Measurements from ENCODE around the gene ZCCHC14.
"Not testable (repeated sequence)": the region's sequence is repeated elsewhere in the genome, so short reads cannot be mapped to it uniquely, and the experiment has no call there.

Gene ZCCHC14

DNA sequence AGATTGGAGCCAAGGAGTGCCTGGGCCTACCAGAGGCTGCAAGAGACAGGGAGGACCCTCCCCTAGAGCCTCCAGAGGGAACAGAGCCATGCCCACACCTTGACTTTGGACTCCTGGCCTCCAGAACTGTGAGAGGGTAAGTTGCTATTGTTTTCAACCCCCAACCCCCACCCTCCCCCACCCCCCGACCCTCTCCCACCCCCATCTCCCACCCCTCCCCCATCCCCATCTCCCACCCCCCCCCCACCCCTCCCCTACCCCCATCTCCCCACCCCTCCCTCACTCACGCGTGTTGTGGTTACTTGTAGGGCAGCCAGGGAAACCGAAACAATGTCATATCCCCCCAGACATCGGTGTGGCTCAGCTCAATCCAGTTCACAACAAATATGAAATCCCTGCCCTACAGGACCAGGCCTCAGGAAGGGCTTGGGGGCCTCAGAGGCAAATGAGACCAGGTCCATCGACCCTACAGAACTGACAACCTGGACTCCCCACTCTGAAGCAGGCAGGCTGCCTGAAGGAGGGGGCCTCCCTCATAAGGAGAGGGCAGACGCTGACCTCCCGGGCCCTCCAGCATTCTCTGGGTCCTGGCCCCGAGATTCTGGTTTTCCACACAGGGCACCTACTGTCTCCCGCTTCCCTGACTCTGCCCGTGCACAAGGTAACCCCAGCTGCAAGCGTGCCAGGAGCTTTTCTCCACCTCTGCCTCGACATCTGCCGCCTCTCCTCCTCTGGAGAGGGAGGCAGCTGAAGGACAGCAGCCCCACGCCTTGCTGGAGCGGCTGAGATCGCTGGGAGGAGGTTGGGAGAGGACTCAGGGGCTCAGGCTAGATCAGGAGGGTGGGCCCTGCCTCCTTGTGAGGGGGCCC is 3.0 kb upstream of the ZCCHC14 start:
- DNase-seq: no peak

DNA sequence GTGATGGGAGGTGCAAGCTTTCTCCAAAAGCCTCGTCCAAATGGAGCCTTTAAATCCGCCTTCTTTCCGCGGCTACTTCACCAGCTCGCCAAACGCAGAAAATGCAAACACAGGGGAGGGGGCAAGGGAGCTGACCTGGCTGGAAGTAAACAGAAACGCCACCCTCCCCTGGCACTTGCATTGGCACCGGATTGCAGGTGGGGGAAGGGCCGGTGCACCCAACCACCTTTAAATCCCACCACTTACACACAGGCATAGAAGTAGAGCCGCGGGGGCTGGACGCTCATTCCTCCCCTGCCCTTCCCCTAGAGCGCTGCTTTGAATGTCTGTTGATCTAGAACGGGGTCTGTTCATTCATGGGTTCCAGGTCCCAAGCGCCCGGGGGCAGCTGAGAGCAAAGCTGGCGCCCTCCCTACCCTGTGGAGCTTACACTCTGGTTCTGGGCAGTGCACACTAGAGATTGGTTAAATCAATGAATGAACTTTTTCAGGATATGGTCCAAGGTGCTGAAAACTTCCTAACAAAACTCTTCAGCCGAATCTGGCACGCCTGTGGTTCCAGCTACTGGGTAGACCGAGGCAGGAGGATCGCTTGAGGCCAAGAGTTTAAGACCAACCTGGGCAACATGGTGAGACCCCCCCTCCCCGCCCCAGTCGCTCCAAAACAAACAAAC is 920 bp upstream of the ZCCHC14 start:
- DNase-seq: no peak

DNA sequence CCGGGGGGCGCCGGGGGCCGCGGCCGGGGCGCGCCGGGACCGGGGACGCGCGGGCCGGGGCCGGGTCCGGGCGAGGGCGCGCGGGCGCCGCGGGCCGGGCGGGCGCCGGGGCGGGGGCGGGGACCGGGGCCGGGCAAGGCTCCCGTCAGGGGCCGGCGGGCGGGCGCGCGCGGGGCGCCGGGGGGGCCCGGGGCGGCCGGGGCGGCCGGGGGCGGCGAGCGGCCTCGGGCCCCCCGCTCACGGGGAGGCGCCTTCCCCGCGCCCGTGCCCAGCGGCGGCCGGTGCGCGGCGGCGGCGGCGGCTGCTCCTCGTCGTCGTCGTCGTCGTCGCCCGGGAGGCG is 563 bp downstream of the ZCCHC14 start:
- DNase-seq: no peak

- DNase-seq: no peak
Observed at GRCh38 chr16:87491522-87492290, 1.1 kb downstream of the ZCCHC14 start.

DNA sequence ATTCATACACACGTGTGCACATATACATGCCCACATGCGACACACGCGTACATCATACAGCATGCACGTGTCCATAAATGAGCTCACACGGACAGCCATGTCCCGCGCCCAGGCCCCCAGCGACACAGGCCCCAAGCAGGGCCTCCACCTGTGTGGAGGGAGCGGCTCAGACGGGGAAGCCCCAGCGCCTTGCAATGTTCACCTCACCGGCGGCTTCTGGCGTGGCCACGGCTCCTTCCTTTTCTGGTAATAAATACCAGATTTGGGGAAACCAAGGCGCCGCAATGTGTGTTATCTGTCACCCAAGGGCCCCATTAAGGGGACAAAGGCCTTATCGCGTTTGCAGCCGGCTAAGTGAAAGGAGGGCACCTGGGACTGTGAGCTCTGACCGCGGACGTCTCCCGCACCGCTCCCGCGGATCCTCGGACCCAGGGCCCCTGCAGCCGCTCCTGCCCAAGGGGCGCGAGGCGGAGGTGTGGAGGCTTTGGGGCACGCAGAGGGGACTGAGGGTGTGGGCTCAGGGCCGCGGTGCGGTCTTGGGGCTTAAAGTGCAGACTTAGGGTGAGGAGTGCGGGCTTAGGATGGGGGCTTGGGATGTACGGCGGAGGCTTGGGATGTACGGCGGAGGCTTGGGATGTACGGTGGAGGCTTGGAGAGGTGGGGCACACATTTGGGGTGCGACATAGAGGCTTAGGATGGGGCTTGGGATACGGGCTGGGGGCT is 1.9 kb downstream of the ZCCHC14 start:
- DNase-seq: peak; percentile 56

GRCh38 chr16:87490096-87490798 is 2.6 kb downstream of the ZCCHC14 start:
- DNase-seq: peak; percentile 53

- DNase-seq: no peak
Observed at GRCh38 chr16:87489434-87490045, 3.3 kb downstream of the ZCCHC14 start.

GRCh38 chr16:87488960-87489359 is 3.9 kb downstream of the ZCCHC14 start:
- DNase-seq: not testable (repeated sequence)

DNA sequence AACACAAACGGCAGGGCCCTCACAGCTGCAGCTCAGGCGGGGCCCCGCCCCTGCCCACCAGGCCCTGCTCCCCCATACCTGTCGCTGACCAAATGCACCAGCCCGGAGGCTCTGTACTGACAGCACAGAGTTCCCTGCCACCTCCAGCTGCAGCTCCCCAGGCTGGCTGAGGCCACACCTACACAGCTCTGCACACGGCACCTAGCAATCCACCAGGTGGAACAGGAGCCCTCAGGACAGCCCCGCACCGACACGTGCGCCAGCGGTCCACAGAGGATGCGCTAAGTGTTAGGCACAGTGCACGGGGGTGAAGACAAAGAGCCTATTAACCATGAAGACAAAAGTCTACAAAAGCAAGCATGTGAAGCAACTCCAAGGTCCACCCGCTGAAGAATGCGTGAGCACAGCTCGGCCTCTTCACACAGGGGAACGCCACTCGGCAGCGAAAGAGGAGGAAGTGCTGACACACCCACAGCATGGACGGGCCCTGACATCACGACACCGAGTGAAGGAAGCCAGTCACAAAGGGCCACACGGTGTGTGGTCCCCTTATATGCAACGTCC is 5.4 kb downstream of the ZCCHC14 start:
- no peak for DNase-seq

- no peak for DNase-seq
Observed at GRCh38 chr16:87486713-87487247, 6.0 kb downstream of the ZCCHC14 start.

DNA sequence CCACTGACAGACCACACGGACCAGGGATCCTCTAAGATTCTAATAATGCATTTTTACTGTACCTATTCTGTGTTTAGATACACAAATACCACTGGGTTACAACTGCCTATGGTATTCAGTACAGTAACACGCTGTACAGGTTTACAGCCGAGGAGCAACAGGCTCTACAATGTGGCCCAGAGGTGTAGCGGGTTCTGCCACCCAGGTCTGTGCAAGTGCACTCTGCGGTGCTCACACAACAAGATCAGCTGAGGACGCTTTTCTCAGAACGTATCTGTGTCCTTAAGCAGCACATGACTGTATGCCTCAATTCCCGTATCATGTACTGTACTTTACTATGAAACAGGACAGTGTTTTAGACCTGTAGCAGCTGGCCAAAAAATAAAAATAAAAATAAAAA is 6.5 kb downstream of the ZCCHC14 start:
- no peak for DNase-seq

DNA sequence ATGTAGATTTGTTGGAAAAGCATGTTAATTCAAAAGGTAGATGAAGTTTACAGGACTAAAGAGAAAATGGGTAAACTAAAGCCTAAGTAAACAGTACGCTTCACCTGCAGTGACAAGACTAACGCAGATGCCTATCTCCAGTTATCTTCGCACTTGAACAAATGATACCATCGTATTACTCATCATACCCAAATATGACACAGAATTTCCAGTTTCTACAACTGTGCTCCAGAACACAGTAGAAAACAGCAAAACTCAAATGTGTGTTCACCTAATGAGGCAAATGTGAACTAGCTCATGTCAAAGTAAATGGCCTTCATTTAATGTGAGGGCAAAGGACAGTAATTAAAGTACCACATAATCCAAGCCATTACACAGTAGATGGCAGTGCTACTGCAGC is 7.0 kb downstream of the ZCCHC14 start:
- peak; percentile 40 for DNase-seq

DNA sequence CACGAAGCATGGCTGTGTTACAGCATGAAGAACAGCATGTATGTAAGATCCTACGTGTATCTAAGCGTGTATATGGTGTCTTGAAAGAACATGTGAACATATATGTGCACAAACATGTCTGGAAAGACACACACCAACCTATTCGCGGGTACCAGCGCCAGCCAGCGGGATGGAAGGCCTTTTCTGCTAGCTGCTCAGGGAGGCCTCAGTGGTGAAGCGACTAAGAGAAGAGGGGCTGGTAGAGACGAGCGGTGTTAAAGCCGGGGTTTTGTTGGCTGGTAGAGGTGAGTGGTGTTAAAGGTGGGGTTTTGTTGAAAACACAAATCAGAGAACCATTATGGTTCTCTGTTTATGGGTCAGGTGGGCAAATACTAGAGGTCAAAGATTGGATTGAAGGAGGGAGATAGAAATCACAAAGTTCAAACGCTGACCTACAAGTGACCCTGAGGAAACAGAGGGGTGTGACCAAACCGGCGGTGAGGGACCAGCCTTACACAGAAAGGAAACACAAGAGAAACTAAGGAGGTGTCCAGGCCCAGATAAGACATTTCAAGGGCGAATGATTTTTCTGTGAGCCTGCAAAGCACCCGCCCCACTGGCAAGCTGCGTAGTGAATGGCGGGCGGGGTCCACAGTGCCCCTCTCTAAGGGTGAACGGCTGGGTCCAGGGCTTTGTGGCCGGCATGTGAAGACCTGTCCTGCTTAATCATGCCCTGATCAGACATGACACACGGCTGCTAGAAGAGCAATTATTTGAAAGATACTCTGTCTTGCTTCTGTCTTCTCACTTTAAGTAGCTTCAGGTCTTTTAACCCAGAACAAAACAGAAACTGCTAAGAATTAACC is 8.1 kb downstream of the ZCCHC14 start:
- no peak for DNase-seq

DNA sequence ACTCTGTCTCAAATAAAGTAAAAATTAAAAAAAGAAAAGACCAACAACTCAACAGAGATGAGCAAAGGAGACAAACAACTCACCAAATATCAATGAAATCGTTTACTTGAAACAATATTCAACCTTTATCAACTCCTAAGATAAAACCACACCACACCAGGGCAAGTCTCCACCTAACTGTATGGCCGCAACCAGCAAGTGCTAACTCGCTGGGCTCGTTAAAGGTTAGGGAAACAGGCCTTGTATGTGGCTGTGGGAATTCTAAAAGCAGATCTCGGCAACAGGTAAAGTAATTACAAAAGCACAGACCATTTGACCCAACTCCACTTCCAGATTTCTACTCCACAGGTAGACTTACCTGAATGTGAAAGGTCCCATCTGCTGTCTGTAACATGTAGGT is 9.3 kb downstream of the ZCCHC14 start:
- no peak for DNase-seq

DNA sequence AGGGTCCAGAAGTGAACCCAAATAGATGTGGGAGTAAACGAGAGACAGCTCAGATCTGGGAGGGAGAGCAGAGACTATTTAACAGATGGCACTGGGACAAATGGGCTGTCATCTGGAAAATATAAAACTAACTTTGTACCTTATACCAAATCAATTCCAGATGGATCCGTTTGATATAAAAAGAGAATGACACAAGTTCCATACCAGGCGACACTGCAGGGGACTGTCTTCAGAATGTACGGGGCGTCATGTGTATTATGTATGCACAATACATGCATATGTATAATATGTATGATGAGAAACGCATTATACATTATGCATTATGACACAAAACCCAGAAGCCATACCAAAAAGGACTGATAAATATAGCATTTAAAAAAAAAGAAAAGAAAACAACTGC is 10.2 kb downstream of the ZCCHC14 start:
- DNase-seq: not testable (repeated sequence)

GRCh38 chr16:87482266-87482665 is 10.6 kb downstream of the ZCCHC14 start:
- no peak for DNase-seq

GRCh38 chr16:87481711-87482110 is 11.1 kb downstream of the ZCCHC14 start:
- not testable (repeated sequence) for DNase-seq

- DNase-seq: not testable (repeated sequence)
Observed at GRCh38 chr16:87477209-87477981, 15.4 kb downstream of the ZCCHC14 start.

GRCh38 chr16:87474566-87474996 is 18.2 kb downstream of the ZCCHC14 start:
- DNase-seq: no peak

Data from CD4-positive, alpha-beta T cell treated with Interleukin-4 for 4 hours (primary cell).